Stimulated activated CD4-positive, alpha-beta T cell treated with anti-CD3 and anti-CD28 coated beads, Interleukin-4, amount 100 ng/mL, for 24 hours (primary cell): ENCODE results near the gene MUC13.
"Not testable (repeated sequence)": the region's sequence is repeated elsewhere in the genome, so short reads cannot be mapped to it uniquely, and the experiment has no call there.

Experiments used
- DNase-seq: peaks from one replicate; pipeline ENCODE4 v3.0.0-alpha.2; 2020

The MUC13 gene, protein sequence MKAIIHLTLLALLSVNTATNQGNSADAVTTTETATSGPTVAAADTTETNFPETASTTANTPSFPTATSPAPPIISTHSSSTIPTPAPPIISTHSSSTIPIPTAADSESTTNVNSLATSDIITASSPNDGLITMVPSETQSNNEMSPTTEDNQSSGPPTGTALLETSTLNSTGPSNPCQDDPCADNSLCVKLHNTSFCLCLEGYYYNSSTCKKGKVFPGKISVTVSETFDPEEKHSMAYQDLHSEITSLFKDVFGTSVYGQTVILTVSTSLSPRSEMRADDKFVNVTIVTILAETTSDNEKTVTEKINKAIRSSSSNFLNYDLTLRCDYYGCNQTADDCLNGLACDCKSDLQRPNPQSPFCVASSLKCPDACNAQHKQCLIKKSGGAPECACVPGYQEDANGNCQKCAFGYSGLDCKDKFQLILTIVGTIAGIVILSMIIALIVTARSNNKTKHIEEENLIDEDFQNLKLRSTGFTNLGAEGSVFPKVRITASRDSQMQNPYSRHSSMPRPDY

DNA sequence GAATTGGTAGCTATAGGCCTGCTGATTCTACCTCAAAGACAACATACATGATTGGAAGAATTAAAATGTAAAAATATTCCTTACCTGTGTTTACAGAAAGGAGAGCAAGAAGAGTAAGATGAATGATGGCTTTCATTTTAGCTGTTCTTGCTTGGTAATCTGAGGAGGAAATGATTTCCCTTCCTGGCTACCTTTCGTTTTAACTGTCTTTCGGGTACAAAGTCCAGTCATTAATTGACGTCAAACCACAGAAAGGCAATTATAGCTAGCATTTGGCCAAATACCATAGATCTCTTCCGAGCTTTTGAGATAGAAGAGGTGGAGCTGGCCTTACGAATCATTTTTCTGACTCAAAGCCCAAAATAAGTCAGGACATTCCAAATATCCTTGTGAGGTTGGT is at the start of gene MUC13:
Gene MUC13, minus strand, starts transcription at position 175 of the 400 bp plus-strand sequence. Its CDS starts 39 bp downstream, at position 136.
- no peak for DNase-seq

DNA sequence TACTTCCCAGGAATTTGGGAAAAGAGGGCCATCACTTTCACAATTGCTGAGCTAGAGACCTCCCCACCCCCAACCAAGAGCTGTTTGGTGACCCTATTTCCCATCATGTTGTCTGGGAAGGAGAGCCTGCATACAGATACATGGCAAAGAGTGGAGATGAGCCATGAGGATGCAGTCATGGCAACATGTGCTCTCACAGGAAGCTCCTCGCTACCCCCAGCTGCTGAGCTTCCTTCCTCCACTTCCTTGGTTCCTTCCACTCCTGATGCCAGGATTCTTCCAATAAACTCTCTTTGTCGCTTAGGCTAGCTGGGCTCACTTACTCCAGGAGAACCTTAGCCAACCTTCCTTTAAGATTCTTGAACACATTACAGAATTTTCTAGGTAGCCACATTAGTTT is 48.3 kb upstream of the MUC13 start:
- DNase-seq = no peak

DNA sequence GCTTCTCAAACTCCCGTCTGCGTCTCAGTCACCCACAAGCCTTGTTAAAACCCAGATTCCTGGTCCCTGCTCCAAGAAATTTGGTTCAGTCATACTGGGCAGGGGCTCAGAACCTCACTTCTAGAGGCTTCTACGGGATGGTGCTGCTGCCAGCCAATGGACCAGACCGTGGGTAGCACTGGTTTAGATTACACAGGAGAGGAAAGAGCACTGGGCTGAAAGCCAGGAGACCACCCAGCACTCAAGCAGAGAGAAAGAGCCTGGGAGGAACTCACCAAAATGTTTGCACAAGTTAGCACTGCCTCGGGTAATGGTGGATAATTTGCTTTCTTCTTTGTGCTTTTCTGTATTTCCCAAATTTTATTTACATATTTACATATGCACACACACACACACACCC is 46.9 kb upstream of the MUC13 start:
- DNase-seq = no peak

DNA sequence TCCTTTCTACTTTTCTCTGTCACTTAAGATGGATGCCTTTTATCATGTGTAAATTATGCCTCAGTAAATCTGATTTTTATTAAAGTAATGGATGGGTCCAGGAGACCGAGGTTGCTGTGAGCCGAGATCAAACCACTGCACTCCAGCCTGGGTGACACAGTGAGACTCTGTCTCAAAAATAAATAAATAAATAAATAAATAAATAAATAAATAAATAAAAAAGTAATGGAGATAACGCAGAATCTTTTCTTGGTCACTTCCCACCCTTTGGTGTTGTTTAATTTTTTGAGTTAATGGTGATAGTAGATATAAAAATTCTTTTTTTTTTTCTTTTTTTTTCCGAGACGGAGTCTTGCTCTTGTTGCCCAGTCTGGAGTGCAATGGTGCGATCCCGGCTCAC is 44.1 kb upstream of the MUC13 start:
- DNase-seq = no peak

DNA sequence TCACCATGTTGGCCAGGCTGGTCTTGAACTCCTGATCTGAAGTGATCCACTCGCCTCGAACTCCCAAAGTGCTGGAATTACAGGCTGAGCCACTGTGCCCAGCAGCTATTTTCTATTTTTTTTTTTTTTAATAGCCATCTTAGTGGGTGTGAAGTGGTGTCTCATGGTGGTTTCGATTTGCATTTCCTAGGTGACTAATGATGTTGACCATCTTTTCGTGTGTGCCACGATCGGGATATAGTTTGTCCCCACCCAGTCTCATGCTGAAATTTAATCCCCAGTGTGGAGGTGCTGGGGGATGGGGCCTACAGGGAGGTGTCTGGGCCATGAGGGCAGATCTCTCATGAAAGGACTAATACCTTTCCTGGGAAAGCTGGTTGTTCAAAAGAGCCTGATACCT is 41.8 kb upstream of the MUC13 start:
- no peak for DNase-seq

DNA sequence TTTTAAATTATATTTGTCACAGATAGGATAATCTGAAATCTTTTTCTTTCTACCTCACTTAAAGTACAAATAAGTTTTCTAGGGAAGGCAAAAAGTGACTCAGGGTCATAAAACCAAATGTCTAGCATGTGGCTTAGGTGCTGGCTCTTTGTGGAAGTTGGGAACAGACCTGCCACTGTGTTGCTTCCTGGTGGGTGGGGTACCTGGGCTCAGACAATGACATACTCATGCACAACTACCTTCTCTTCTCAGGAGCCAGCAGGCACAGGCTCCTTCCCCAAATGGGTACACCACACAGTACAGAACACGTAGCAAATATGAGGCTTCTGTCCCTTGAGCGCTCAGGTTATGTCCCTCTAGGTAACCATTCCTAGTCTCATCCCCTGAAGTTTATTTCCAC is 40.1 kb upstream of the MUC13 start:
- no peak for DNase-seq

DNA sequence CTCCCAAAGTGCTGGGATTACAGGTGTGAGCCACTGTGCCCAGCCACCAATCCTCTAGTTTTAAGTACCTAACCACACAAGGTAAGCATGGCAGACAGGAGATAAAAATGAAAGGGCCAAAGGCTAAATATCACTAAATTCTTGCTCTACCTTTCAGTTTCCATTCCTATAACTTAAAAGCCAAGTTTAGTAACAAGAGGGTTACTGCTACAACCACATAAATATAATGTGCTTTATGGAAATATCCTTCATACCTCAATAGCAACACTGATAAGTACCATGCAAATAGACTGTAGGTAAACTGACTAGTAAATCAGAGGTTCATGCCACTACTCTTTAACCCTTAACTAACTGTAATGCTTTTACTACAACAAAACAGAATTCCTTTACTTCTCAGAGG is 38.7 kb upstream of the MUC13 start:
- DNase-seq = no peak

DNA sequence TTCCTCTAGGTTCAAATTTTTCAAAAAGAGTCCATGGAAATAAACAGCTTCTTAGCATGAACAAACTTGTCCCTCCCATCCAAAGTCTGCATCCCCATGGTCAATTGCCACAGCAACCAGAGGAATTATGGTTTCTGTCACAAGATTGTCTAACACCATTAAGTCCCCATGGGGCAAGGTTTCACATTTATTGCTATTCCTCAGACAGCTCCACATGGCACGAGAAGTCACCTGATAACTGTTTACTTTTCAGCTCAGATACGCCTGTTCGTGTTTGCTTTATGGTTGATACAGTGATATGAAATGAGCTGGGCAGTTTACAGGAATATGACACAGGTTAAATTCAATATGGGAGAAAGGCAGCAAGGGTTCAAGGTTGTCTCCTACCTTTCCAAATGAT is 37.9 kb upstream of the MUC13 start:
- no peak for DNase-seq

DNA sequence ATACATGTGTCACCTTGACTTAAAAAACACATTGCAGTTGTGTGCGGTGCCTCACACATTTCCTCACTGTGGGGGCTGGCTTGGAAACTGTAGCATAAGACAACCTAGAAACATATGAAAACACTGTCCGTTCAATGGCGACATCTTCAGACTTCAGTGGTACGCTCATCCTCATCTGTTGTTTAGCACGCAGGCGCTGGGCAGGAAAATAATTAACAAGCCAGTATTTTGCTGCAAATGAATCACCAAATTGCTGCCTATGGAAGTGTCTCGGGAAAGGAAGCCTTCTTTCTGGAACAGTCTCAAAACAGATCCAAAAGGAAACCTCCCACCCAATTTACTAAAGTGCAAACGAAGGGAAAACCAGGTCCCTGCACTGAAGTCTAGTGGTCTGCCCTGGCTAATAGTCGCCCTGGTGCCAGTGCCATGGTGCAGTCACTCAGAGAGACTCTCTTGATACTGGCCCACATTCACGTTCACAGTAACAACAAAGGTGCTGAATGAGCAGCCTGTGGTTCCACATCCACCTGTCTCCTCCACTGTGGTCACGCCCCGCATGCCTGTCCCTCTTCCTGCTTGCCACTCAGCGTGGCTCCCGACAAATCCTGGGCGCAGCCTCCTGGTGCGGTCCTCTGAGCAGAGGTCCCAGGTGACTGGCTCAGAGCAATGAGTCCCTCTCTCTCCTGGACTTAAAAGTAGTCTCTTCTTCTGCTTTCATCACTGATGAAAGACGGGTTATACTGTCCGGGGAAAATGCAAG is 35.6 kb upstream of the MUC13 start:
- no peak for DNase-seq

DNA sequence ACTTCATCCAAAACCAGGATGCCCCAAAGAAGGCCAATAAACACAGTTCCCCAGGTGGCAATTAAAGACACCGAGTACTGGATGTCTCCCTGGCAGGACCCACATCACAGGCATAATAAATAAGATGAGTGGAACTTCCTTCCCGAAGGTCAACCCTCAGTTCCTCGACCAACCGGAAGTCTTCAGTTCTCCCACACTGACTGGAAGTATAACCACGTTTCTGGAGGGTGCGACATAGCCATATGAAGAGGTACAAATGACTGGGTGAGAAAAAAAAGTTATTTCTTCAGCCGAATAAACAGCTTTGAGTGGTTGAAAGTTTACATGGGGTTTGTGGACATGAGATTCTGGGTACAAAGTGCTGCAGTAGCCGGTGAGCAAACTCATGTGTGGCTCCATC is 34.6 kb upstream of the MUC13 start:
- DNase-seq = no peak

DNA sequence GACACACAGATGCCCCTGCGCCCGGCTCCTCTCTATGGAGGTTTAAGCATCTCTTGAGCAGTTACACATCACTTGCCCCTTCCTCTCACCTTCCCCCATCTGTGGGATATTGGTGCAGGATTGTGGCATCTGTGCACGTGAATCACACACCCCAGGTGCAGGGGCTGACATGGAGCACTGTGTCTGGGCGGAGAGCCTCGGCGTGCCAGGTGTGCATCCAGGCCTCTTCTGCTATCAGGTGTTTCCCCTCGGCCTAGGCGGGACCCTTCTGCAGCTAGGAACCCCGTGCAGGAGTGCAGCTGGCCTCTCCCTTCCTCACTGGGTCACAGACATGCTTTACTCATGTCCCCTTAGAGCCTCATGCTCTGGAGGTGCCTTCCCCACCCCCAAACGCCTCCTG is 33.4 kb upstream of the MUC13 start:
- no peak for DNase-seq

DNA sequence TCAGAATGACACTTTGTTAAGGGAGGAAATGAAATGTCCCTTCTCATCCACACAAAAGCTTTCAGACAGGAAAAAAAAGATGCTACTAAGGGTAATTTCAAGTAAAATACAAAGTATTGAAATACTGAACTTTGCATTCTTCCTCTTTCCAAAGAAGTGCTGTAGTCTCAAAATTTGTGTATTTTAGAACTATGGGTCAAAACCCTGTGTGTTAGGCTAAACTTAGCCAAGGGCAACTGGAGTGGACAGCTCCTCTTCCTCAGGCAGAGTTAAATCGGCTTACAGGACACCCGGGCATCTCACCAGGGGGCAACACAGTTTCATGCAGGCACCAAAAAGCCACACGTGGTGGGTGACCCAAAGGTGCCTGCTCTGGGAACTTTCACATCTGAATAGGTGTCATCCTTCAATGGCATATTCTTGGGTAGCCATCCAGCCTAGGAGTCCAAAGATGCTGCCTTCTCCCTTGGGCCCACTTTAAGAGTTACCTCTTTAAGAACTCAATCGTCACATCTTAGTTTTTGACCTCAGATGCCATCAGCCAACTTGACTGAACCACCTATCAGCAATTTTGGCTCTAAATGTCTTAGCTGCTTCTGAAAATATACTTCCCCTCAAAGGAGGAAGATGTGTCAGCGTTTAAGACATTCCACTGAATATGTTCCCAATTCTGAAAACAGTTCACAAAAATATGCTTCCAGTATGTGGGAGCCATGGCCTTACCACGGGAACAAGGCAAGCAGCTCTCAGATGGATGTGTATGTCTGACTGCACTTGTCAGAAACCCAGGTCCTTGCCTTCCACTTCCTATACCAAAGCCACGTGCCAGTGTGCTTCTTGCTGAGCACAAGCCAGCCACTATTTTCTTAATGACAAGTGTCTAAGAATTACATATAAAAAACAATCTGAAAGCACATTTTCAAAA is 32.2 kb upstream of the MUC13 start:
- no peak for DNase-seq

DNA sequence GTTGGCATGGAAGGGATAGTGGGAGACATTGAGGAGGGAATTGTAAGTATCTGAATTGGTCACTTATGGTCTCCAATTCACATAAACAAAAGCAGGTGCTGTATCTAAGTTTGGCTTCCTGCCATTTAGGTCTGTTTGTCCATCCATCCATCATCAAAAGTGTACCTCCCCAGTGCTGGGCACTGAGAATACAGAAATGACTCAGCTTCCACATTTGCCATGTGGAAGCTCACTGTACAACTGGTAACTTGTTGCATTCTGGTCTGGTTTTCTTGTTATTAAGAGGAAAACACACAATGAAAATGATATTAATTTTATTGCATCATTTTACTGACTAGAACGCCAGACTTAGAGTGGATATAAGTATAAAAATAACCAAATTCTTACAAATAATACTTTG is 30.9 kb upstream of the MUC13 start:
- DNase-seq = no peak

DNA sequence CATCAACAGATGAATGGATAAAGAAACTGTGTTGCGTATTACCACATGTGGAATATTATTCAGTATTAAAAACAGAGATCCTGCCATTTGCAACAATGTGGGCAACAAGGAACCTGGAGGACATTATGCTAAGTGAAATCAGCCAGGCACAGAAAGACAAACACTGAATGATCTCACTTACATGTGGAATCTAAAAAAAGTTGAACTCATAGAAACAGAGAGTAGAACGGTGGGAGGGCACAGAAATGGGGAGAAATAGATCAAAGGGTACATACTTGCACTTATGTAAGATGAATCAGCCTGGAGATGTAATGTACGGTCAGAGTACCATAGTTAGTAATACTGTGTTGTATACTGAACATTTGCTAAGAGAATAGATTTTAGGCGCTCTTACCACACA is 29.8 kb upstream of the MUC13 start:
- no peak for DNase-seq

DNA sequence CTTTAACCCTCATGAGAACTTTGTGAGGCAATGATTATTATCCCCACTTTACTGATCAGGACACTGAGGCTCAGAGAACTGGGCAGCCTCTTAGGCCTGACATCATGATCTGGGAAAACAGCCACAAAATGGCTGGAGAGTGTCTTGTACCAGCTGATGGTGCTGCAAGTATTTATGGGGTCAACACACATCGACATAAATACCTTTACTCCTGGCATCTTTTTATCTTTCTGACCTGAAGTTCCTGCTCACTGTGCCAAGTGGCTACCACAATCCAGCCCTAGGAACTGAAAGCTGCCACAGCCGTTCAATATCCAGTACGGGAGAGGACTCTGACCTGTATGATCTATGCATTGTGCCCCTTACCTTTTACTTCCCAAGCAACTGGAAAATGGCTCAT is 29.2 kb upstream of the MUC13 start:
- DNase-seq = no peak

DNA sequence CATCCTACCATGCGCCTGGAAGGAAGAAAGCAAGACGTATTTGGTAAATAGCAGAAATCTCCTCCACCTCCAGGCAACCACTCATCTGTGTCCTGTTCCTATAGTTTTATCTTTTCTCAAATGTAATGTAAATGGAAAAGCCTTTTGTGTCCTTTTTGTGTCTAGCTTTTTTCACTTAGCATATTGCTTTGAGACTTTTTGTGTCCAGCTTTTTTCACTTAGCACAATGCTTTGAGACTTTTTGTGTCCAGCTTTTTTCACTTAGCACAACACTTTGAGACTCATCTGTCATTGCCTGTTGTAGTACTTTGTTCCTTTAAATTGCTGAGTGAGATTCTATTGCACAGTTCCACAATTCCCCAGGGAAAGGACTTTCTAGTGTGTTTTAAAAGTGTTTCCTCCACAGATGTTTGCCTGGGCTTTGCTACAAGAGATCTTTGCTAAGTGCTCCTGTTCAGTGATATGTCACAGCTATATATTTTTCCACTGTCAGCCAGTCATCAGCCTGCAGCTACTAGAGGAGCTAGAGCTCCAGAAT is 27.9 kb upstream of the MUC13 start:
- no peak for DNase-seq

DNA sequence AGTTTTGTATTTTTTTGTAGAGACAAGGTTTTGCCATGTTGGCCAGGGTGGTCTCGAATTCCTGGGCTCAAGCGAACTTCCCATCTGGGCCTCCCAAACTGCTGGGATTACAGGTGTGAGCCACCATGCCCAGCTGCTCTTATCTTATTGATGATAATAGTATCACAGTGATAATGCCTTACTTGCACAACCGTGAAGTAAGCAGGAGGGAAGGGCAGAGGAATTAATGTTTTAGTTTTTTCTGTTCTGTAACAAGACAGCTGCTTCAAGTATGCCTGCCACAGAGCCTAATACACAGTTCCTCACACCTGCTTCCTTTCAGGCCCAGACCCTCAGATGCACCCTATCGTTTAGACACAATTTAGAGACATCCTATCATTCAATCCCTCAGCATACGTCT is 26.1 kb upstream of the MUC13 start:
- no peak for DNase-seq

DNA sequence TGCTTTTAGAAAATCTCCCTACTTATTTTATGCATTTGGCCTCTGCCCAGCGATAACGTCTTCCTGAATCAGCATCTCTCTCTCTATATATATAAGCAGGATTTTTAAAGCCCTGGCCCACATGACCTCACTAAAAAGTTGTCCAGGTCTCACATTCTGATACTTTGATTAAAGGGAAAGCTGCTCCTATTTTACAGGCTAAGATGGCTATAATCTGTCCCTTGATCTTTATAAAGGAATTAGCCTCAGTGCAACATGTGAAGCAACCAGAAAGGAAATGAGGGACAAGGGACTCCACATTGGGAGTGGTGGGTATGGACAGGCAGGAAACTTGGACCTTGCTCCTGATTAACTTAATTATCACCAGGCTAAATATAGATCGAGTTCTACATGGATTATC is 25.6 kb upstream of the MUC13 start:
- no peak for DNase-seq

DNA sequence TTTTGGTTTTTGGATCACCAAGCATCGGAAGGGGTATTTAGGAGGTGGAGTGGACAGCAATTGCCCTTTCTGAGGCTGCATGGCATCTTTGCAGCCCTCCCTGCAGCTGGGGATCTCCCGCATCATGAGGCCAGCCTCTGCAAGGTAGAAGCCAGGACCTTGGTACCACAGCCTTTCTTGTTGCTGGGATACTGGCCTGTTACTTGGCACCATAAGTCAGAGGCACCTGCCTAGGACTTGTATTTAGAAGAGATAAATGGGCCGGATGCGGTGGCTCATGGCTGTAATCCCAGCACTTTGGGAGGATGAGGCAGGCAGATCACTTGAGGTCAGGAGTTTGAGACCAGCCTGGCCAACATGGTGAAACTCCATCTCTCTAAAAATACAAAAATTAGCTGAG is 23.4 kb upstream of the MUC13 start:
- DNase-seq = not testable (repeated sequence)

DNA sequence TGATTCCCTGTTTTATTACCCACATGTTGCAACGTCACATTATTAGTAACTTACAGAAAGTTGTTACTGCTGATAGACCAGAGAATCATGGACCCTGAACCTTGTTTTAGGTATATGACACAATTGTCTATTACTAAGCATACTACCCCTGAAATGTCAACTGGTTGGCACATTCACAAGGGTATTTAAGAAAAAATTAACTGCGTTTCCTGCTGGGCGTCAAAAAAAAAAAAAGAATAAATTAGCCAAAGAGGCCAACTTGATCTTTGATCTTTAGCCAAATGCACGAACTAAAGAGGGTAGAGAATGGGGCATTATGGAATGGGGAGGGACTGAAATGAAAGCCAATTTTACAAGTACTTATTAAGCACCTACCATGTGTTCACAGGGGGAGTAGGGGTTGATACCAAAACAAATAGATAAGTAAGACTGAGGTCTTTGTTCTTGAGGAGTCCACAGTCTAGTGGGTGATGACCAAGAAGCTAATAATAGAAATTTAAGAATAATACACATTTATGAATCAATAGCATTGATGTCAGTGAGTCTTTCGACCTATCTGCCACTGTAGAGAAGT is 17.8 kb upstream of the MUC13 start:
- no peak for DNase-seq

DNA sequence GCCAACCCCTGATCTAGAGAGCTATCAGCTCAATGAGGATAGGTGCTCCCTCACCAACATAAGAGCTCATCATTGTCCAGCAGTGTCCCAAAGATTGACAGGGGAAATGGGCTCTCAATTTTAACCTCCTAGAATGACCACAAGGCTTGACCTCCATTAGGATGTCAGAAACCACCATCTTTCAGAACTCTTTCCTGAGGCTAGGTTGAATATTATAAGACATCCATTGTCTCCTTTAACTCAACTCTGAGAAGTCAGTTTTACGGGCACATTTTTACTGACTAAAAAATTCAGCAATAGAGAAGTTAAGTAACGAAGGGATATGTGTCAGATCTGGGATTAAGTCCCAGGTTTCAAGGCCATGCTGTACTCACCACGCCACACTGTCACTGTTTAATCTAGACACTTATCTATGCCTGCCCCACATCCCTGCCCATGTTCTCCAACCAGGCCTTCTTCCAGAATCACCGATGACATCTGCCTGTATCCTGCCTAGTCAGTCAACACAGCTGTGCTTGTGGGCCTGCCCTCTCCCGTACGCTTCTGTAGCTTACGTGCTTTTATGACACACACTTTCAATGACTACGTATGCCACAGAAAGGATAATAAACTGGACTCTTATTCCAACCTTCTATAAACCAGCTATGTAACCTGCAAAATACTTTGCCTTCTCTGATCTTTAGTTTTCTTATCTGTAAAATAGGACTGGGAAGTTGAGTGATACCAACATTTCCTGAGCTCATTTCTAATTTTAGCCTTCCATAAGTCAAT is 17.1 kb upstream of the MUC13 start:
- no peak for DNase-seq

DNA sequence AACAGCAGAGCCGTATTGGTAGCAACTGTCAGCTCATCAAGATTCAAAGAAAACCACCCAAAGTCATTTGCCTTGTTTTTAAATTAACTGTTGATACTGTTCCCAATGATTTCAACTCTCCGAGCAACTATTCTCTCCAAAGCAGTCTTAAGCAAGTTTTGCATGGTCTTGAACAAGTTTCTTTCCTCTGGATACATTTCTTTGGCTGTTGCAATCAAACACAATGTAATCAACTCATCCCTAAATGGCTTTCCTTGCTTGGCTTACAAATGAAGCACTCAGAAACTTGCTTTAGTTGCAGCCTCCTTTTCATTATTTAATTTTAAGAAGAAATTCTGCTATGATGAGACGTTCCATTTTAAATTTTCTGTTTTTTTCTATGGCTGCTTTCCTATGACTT is 15.5 kb upstream of the MUC13 start:
- DNase-seq = no peak
